ENCODE data around the gene TMEM196.
"Not testable (repeated sequence)": the region's sequence is repeated elsewhere in the genome, so short reads cannot be mapped to it uniquely, and the experiment has no call there.

TMEM196 gene

GRCh38 chr7:19696926-19697325 lies 76.5 kb downstream of the TMEM196 start:
- no peaks in the 10 kb centered on the region for H3F3A ChIP-seq (ENCODE audit: insufficient read depth, low read length)
- peaks cover 3% of the 10 kb centered on the region; the same call in 1 of the 2 replicates for H3K36me3 ChIP-seq (replicated peaks; ENCODE audit: insufficient read depth, low read length)
- no peak overlapping the region for H3K4me2 ChIP-seq (ENCODE audit: low read depth, low read length)
- no peaks in the 10 kb centered on the region for H3K4me1 ChIP-seq (ENCODE audit: low read length)
- H3K9ac ChIP-seq (ENCODE audit: low read length), result no peak overlapping the region
- no peaks in the 10 kb centered on the region for H3K9me2 ChIP-seq (replicated peaks; ENCODE audit: insufficient read depth, low read length)
- H4K20me1 ChIP-seq (ENCODE audit: insufficient read depth, low read length), result no peaks in the 10 kb centered on the region; the same call in 1 of the 2 replicates
- H3K9me3 ChIP-seq (replicated peaks; ENCODE audit: insufficient read depth, low read length), result no peaks in the 10 kb centered on the region
- H2AFZ ChIP-seq (ENCODE audit: low read length), result no peak overlapping the region
- no peak overlapping the region for H3K27ac ChIP-seq (ENCODE audit: low read length)
- no peak for DNase-seq
- no peak overlapping the region for H3K4me3 ChIP-seq (ENCODE audit: low read length)
- H3K79me2 ChIP-seq (ENCODE audit: low read length), result peaks cover 6% of the 10 kb centered on the region
- H3K27me3 ChIP-seq (replicated peaks; ENCODE audit: insufficient read depth, low read length), result no peaks in the 10 kb centered on the region
- TF ChIP-seq EZH2phosphoT487 (IDR thresholded peaks at IDR 0.05; ENCODE audit: low read length), result no peak
- no peak for TF ChIP-seq CTCF (IDR thresholded peaks at IDR 0.05; ENCODE audit: low read length)
- TF ChIP-seq EZH2 (optimal IDR thresholded peaks at IDR 0.05; ENCODE audit: low read depth, low read length), result no peak

GRCh38 chr7:19692111-19692828 lies 81.1 kb downstream of the TMEM196 start:
- TF ChIP-seq EZH2phosphoT487 (IDR thresholded peaks at IDR 0.05; ENCODE audit: low read length) (no peak), CTCF (IDR thresholded peaks at IDR 0.05; ENCODE audit: low read length) (no peak), EZH2 (optimal IDR thresholded peaks at IDR 0.05; ENCODE audit: low read depth, low read length) (no peak)
- Histone ChIP-seq H3K9me2 (replicated peaks; ENCODE audit: insufficient read depth, low read length) (no peaks in the 10 kb centered on the region), H3K4me3 (ENCODE audit: low read length) (no peak overlapping the region), H3K4me1 (ENCODE audit: low read length) (no peaks in the 10 kb centered on the region), H3K27me3 (replicated peaks; ENCODE audit: insufficient read depth, low read length) (no peaks in the 10 kb centered on the region), H3K4me2 (ENCODE audit: low read depth, low read length) (no peak overlapping the region), H3K79me2 (ENCODE audit: low read length) (no peaks in the 10 kb centered on the region), H3K36me3 (replicated peaks; ENCODE audit: insufficient read depth, low read length) (no peaks in the 10 kb centered on the region), H4K20me1 (ENCODE audit: insufficient read depth, low read length) (no peaks in the 10 kb centered on the region), H3K9me3 (replicated peaks; ENCODE audit: insufficient read depth, low read length) (no peaks in the 10 kb centered on the region), H3K27ac (ENCODE audit: low read length) (no peak overlapping the region), H2AFZ (ENCODE audit: low read length) (no peak overlapping the region), H3K9ac (ENCODE audit: low read length) (no peak overlapping the region), H3F3A (ENCODE audit: insufficient read depth, low read length) (no peaks in the 10 kb centered on the region)
- DNase-seq, result no peak

- Histone ChIP-seq H3K4me1 (ENCODE audit: low read length) (no peaks in the 10 kb centered on the region), H3K4me3 (ENCODE audit: low read length) (no peak overlapping the region), H3K9me2 (replicated peaks; ENCODE audit: insufficient read depth, low read length) (no peaks in the 10 kb centered on the region), H3K4me2 (ENCODE audit: low read depth, low read length) (no peak overlapping the region), H3K27ac (ENCODE audit: low read length) (no peak overlapping the region), H2AFZ (ENCODE audit: low read length) (no peak overlapping the region), H3K36me3 (replicated peaks; ENCODE audit: insufficient read depth, low read length) (no peaks in the 10 kb centered on the region), H3K79me2 (ENCODE audit: low read length) (no peaks in the 10 kb centered on the region), H3K9ac (ENCODE audit: low read length) (no peak overlapping the region), H3K27me3 (replicated peaks; ENCODE audit: insufficient read depth, low read length) (no peaks in the 10 kb centered on the region), H4K20me1 (ENCODE audit: insufficient read depth, low read length) (no peaks in the 10 kb centered on the region), H3K9me3 (replicated peaks; ENCODE audit: insufficient read depth, low read length) (no peaks in the 10 kb centered on the region), H3F3A (ENCODE audit: insufficient read depth, low read length) (no peaks in the 10 kb centered on the region)
- TF ChIP-seq EZH2 (optimal IDR thresholded peaks at IDR 0.05; ENCODE audit: low read depth, low read length) (no peak), CTCF (IDR thresholded peaks at IDR 0.05; ENCODE audit: low read length) (no peak), EZH2phosphoT487 (IDR thresholded peaks at IDR 0.05; ENCODE audit: low read length) (no peak)
- DNase-seq, result no peak
Measured at GRCh38 chr7:19690736-19691135, 82.7 kb downstream of the TMEM196 start.

GRCh38 chr7:19689130-19689529 lies 84.3 kb downstream of the TMEM196 start:
- not testable (repeated sequence) for DNase-seq; H3K4me2 ChIP-seq (ENCODE audit: low read depth, low read length); H3F3A ChIP-seq (ENCODE audit: insufficient read depth, low read length); H3K4me1 ChIP-seq (ENCODE audit: low read length); H3K9me3 ChIP-seq (replicated peaks; ENCODE audit: insufficient read depth, low read length); H3K79me2 ChIP-seq (ENCODE audit: low read length); H3K27ac ChIP-seq (ENCODE audit: low read length); H3K9me2 ChIP-seq (replicated peaks; ENCODE audit: insufficient read depth, low read length); H3K9ac ChIP-seq (ENCODE audit: low read length); H3K4me3 ChIP-seq (ENCODE audit: low read length); H2AFZ ChIP-seq (ENCODE audit: low read length); H4K20me1 ChIP-seq (ENCODE audit: insufficient read depth, low read length); H3K27me3 ChIP-seq (replicated peaks; ENCODE audit: insufficient read depth, low read length); H3K36me3 ChIP-seq (replicated peaks; ENCODE audit: insufficient read depth, low read length)

Data from MM.1S (cell line).